D721Med (cell line): ENCODE measurements around the gene FNIP1.
"Not testable (repeated sequence)": the region's sequence is repeated elsewhere in the genome, so short reads cannot be mapped to it uniquely, and the experiment has no call there.

Experiments used
- DNase-seq: peaks from one replicate; pipeline ENCODE4 v3.0.0; 2011; ENCODE audit warnings: low spot score; ENCODE audit not compliant: insufficient read length
- FAIRE-seq: peaks from 2 replicates; lab custom pipeline; 2011; peaks lifted over from hg19 to GRCh38; lab: Jason Lieb, UNC
- TF ChIP-seq, protein P1 (sequence below): IDR thresholded peaks from 2 replicates; pipeline ENCODE4 v1.5.1; 2012; ENCODE audit warnings: mild to moderate bottlenecking, control low read depth; ENCODE audit not compliant: insufficient read depth; ENCODE audit errors: missing control alignments

Gene FNIP1

DNA sequence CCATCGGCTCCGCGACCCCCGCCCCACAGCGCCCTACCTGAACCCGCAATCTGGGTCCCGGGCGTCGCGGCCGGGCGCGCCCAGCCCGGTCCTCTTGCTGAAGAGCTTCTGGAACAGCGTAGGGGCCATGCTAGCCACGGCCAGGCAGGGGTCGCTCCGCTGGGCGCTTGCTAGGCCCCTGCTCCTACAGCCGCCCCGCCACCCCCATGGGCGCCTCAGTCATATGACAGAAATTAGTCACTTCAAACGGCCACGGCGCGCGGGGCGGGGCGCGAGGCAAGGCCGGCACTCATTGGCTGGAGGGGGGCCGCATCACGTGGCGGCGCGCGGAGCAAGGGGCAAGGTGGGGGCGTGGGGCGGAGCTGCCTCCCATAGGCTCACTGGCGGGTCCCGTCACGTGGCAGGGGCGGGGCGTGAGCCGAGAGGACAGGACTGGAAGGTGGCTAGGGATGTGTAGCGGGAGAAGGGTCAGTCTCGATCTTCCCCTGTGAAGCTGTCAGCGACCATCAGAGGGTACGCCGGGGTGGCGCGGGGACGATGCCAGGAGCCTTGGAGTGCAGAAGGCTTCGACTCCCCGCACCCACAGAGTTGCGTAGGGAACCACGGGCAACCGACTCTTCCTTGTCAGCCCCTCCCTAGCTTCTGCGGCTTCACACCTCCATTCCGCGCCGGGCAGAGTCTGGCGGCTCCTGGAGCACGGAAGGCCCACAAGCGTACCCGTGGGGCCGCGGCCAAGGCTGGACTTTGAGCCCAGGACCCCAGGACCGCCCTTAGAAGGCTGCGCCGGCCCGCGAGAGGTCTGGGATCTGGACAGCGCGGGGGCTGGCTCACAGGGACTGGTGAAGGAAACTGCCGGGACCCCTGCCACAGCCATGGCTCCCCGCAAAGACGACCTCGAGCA, at the start of gene FNIP1:
TSS of gene FNIP1 (minus strand) at position 225 of the 901 bp plus-strand sequence. CDS start at position 129, 96 bp downstream.
- peak; percentile 97 for DNase-seq
- FAIRE-seq = no peak
- TF ChIP-seq, protein P1, sequence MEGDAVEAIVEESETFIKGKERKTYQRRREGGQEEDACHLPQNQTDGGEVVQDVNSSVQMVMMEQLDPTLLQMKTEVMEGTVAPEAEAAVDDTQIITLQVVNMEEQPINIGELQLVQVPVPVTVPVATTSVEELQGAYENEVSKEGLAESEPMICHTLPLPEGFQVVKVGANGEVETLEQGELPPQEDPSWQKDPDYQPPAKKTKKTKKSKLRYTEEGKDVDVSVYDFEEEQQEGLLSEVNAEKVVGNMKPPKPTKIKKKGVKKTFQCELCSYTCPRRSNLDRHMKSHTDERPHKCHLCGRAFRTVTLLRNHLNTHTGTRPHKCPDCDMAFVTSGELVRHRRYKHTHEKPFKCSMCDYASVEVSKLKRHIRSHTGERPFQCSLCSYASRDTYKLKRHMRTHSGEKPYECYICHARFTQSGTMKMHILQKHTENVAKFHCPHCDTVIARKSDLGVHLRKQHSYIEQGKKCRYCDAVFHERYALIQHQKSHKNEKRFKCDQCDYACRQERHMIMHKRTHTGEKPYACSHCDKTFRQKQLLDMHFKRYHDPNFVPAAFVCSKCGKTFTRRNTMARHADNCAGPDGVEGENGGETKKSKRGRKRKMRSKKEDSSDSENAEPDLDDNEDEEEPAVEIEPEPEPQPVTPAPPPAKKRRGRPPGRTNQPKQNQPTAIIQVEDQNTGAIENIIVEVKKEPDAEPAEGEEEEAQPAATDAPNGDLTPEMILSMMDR = no peak

DNA sequence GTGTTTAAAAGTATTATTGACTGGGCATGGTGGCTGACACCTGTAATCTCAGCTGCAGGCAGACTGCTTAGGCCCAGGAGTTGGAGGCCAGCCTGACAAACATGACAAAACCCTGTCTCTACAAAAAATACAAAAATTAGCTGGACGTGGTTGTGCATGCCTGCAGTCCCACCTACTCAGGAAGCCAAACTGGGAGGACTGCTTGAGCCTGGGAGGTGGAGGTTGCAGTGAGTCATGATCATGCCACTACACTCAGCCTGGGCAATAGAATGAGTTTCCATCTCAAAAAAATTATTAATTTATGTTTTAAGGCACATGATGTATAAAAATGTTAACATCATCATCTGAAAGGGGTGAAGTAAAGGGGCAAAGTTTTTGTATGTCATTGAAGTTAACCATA, 49.7 kb upstream of the FNIP1 start:
- TF ChIP-seq, protein P1 = no peak
- FAIRE-seq (no peak), DNase-seq (no peak)

DNA sequence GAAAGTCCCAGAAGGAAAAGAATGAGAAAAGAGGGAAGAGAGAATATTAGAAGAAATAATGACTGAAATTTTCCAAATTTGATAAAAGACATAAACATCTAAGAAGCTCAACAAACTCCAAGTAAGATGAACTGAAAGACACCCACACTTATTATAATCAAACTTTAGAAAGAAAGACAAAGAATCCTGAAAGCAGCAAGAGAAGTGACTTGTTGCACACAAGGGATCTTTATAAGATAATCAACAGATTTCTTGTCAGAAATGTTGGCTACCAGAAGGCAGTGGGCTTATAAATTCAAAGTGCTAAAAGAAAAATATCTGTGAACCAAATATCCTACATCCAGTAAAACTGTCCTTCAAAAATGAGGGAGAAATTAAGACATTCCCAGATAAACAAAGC, 49.0 kb upstream of the FNIP1 start:
- DNase-seq = no peak
- TF ChIP-seq, protein P1 = no peak
- no peak for FAIRE-seq

DNA sequence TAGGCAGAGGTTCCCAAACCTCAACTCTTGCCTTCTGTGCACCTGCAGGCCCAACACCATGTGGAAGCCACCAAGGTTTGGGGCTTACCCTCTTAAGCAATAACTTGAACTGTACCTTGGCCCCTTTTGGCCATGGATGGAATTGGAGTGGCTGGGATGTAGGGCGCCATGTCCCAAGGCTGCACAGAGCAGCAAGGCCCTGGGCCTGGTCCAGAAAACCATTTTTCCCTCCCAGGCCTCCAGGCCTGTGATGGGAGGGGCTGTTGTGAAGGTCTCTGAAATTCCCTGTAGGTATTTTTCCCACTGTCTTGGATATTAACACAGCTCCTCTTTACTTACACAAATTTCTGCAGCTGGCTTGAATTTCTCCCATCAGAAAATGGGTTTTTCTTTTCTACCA, 46.2 kb upstream of the FNIP1 start:
- not testable (repeated sequence) for FAIRE-seq, DNase-seq

DNA sequence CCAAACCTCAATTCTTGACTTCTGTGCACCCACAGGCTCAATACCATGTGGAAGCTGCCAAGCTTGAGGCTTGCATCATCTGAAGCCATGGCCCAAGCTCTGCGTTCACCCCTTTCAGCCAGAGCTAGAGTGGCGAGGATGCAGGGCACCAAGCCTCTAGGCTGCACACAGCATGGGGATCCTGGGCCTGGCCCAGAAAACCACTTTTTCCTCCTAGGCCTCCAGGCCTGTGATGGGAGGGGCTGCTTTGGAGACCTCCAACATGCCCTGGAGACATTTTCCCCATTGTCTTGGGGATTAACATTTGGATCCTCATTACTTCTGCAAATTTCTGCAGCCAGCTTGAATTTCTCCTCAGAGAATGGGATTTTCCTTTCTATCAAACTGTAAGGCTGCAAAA, 35.9 kb upstream of the FNIP1 start:
- not testable (repeated sequence) for DNase-seq, FAIRE-seq

DNA sequence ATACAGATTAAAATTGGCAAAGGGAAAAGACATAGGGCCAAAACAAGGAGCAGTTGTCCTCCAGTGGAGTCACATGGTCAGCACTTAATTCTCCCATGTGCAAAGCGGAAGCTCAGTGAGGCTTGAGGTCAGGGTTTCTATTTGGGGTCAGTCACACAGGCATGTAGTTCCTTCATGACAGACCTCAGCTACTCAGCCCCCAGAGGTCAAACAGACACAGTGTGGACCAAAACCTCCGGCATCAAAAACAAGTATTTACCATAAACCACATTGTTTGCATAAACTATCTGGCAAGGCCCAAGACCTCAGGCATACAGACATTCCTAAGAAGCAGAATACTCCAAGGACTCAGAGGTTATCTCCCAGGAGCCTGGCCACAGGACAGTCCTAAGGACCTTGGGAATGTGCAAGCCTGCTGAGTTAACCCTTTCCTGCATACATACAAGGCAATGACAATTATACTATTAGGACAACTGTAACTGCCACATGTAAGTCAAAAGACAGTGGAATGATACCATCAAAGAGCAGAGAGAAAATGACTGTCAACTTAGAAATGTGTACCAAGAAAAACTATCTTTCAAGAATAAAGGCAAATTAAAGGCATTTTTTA, 28.7 kb upstream of the FNIP1 start:
- no peak for DNase-seq

DNA sequence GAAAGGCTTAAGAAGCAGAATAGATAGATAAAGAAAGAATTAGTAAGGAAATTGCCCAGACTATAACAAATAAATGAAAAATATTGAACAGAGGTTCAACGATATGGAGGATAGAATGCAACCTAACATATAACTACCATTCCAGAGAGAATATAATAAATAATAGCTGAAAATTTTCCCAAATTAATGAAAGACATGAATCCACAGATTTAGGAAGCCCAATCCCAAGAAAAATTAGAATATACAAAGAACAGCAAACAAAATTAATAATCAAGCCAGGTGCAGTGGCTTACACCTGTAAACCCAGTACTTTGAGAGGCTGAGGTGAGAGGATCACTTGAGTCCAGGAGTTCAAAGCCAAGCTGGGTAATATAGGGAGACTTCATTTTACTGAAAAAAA, 27.8 kb upstream of the FNIP1 start:
- no peak for DNase-seq
- no peak for FAIRE-seq

More for the DNA sequence above, 28.7 kb upstream of the FNIP1 start:
- TF ChIP-seq, protein P1 = no peak
- FAIRE-seq = no peak

DNA sequence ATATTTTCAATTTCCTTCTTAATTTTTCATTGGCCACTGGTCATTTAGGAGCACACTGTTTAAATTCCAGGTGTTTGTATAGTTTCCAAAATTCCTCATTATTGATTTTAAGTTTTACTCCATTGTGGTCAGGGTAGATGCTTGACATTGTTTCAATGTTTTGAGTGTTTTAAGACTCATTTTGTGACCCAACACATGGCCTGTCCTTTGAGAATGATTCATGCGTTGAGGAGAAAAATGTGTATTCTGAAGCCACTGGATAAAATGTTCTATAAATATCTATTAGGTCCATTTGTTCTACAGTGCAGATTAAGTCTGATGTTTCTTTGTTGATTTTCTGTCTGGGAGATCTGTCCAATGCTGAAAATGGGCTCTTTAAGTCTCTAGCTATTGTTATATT, 24.4 kb upstream of the FNIP1 start:
- DNase-seq (no peak), FAIRE-seq (no peak)
- TF ChIP-seq, protein P1 = no peak

More for the DNA sequence above, 27.8 kb upstream of the FNIP1 start:
- TF ChIP-seq, protein P1 = no peak
